ENCODE measurements around the gene VAMP2.
"Not testable (repeated sequence)": the region's sequence is repeated elsewhere in the genome, so short reads cannot be mapped to it uniquely, and the experiment has no call there.

VAMP2 gene

DNA sequence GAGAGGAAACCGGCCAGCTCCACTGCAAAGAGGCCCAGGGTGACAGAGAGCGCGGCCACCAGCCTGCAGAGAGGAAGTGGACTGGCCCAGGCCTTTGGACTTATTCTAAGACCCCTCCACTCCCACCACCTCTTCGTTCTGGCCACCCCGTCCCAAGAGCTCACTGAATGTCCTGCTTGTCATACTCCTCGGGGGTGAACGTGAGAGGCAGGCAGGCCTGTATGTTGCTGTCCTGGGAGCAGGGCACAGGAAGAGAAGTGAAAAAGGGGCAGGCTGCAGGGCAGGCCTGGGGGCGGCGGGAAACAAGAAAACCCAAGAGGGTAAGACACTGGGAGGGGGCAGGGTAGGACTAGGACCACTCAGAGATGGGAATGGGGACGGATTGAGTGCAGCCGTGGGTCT, 13.0 kb upstream of the VAMP2 start:
- DNase-seq = no peak

DNA sequence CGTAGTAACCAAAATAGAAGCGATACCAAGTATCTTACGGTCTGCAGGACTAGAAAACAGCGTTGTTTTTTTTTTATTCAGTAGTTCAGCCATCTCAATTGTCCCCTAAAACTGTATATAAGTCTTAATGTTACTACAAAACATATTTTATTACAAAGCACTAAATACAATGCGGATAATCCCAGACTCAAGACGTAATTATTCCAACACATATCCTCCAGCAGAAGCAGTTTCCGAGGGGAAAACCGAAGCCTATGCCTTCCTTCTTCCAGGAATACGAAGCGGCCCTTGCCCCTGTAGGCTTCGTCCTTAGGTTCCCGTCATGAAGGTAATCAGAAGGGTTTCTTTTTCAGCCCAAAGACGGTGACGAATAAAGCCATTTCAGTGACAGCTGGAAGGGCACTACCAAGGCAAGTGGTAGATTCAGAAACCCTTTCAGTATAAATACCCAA, 11.1 kb upstream of the VAMP2 start:
- no peak for DNase-seq

DNA sequence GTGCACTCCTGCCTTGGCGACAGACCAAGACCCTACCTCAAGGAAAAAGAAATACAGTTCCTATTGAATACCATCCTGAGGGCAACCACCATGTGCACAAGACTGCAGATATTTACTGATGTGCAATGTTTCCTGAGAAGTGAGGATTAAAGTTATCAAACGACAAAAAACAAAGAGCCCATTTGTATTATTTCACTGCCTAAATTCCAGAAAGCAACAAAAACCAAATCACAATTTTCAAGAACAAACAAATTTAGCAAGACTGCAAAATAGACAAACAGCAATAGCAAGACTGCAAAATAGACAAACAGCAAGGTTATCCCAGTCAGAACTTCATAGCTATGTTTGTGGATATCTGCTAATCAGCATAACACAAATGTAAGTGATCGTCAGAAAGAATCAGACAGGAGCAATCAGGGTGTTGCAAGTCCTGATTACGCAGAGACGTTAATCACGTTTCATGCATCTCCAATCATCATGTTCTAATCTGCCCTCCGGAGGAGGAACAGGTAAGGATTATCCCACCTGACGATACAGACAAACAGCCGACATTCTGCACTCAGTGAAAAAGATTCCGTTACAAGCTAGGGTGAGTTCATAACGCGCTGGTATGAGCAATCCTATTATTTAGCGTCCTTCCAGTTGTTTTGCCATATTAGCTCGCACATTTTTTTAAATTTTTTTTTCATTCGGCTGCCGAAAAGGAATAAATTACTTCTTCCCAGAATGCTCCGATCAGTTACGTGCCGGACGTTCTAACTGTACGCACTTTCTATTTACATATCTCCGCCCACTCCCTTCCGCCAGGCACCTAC, 10.5 kb upstream of the VAMP2 start:
- peak; percentile 98 for DNase-seq

DNA sequence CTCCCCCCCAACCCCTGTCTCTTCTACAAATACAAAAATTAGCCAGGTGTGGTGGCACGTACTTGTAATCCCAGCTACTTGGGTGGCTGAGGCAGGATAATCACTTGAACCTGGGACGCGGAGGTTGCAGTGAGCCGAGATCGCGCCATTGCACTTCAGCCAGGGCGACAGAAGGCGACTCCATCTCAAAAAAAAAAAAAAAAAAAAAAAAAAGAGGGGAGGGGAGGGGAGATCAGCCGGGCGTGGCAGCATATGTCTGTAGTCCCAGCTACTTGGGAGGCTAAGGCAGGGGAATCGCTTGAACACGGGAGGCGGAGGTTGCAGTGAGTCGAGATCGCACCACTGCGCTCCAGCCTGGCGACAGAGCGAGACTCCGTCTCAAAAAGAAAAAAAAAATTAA, 7.4 kb upstream of the VAMP2 start:
- not testable (repeated sequence) for DNase-seq

DNA sequence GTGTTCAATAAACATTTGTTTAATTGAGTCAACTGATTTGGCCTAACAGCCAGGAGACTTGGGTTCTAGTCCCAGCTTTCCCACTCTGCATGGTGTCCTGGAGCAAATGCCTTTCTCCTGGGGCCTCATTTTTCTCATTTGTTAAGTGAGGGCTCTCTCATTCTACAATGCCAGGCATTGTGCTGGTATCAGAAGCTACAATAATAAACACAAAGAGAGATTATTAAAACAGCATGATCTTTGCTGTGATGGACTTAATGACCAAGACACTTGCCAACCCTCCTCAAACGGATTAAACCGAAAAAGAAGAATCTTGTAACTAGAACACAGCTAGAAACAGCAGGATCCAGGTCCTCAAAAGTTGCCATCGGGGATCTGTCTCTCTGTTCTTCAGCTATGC, 4.8 kb upstream of the VAMP2 start:
- no peak for DNase-seq

DNA sequence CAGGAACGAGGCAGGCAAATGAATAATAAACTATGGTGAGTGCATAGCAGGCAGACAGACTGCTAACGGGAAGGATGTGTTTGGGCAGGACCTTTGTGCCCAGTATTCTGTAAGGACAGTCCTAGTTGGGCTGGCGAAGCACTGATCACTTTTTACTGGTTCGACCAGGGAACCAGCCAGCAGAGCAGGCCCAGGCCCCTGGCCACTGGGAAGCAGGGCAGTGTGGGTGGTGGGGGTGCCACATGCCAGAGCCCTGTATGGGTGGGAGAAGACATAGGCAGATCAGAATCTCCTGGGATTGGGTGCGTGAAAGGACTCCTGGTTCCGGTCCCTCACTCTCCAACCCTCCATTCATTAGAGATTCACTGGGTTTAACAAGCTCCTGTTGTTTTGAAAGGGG, 4.0 kb upstream of the VAMP2 start:
- no peak for DNase-seq

DNA sequence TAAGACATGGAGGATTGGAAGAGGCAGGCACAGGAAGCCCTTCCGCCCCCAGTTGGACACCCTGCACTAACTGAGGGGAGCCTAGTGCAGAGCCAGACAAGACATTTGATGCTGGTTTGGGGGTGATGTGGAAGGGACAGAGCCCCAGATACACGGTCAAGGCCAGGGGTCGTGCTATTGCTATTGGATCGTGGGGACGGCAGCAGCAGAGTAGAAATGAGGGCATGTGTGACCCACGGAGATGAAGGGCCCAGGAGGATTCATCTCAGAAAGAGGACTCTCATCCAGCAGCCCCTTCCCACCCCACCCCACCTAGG, 2.0 kb upstream of the VAMP2 start:
- DNase-seq = no peak

DNA sequence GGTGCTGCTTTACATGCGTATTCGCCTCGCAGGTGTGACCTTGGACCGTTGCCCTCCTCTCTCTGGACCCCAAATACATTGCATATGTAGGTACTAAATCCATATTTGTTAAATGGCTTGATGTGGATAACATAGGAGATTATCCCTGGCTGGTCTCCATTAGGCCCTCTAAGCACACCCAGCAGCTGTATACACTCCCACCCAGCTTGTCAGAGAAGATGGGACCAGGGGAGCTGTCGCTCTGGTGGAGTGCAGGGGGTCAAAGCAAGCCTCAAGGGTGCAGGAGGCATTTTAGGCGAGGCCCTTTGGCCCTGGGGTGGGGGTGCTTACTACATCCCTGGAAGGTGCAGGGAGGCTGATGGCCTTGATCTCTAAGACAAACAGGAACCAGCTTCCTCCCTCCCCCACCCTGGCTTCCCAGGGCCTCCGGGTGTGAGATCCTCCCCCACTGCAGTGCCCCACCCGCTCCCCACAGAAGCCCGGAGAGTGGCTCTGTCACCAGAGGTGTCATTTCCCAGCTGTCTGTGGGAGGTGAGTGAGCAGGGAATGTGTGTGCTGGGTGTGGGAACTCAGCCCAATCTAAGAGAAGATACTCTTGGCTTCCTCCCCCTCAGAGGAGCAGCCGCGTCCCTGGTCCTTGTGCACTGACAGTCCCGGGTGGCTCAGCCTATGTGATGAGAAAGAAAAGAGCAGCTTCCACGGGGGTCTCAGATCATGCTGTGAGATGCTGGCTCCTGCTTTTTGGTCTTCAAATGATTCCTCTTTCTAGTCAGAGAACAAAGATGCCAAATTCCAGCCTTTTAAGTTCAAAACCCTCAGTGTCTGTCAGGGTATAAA, 1.4 kb upstream of the VAMP2 start:
- peak; percentile 83 for DNase-seq

DNA sequence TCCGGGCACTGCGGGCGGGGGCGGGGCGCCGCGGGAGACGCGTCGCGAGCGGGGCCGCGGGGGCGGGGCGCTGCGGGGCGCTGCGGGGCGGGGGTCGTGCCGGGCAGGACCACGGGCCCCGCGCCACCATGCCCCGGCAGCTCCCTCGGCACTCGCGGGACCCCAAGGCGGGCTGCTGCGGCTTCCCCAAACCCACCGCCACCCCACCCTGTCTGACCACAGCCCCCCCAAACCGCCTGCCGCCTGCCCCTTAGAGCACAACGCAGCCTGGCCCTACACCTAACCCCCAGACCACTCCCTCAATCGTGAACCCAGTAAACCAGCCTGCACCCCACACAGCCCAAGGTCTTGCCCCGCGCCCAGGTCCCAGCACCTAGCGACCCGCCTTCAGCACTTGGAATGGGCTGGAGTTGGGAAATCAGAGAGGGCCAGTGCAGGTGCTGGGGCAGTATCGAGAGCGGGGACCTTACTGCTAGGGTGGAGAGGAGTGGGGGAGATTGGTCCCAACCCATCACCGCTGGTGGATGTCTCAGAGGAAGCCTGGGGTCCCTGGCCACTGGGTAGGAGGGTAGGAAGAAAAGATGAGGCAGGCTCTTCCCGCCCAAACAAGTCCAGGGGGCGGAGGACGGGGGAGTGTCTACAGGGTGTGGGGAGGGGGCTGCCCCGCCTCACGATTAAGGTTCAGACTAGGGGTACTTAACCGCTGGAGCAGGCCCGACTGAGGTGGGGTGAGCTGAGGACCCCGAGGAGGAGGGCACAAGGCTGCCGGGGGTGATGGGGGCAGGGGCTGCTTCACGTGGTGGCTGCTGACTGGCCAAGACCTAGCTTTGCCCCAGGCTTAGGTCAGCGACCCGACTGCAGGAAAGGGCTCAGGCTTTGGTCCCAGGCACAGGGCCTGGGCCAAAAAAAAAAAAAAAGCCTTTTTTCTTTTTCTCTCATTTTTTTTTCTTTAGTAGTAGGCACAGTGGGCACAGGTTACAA, 539 bp upstream of the VAMP2 start:
- no peak for DNase-seq

DNA sequence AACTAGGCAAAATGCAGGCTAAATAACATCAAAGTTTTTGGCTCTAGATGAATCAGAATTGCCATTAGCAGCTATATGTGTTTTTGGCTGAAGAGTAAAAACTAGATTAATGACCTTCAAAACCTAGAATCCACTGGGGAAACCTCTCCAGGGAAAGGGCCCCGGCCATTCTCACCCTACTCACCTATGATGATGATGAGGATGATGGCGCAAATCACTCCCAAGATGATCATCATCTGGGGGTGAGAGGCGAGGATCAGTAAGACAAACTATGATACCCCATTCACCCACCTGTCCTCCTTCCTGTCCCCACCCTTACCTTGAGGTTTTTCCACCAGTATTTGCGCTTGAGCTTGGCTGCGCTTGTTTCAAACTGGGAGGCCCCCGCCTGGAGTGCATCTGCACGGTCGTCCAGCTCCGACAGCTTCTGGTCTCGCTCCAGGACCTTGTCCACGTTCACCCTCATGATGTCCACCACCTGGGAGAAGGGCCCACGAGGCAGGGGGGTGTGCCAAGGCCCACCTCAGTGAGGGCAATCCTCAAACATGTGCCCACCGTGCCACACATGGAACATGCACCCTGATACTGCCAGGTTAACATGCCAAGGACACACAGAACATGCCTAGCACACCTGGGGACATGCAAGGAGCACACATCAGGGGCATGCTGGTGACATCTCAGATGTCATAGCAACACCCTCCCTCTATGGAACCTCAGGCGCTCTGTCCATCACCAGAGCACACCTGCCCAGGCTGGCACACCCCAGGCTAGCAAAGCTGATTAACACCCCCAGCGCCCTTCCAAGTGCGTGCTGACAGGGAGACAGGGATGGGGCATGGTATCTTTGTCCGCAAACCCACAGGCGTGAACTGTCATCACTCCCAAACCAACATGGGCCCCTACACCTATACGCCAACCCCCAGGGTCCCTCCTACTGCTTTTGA, 1.2 kb downstream of the VAMP2 start:
- no peak for DNase-seq

DNA sequence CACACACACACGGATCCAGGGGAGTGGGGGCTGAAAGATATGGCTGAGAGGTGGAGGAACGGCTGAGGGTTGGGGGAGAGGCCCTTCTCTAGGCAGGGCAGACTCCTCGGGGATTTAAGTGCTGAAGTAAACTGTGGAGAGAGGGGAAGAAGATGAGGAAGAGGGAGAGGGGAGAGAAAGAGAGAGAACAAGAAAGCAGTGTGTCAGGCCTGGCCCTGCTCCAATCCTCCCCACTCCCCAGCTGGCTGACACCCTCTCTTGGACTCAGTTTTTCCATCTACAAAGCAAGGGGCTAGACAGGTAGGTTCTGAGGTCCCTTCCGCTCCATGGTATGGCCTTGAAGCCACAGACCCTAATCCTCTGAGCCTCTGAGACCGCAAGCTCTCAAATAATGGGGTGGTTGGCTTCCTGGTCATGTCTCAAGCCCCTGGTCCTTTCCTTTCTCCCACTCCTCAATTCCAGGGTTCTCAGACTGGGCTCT, 2.0 kb downstream of the VAMP2 start:
- DNase-seq = no peak

DNA sequence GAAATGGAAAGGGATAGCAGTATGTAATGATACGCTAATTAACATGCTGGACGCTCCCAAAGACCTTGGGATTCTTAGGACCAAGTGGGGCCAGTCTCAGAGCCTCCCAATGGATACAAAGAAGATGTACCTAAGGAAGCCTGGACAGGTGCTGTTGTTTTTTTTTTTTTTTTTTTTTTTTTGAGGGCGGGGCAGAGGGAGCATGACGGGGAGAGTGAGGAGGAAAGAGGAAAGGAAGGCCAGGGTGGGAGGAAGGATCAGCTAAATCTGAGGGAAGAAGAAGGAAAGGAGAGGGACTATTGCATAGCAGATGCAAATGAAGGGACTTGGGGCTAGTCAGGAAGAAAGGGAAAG, 2.5 kb downstream of the VAMP2 start:
- DNase-seq = no peak

DNA sequence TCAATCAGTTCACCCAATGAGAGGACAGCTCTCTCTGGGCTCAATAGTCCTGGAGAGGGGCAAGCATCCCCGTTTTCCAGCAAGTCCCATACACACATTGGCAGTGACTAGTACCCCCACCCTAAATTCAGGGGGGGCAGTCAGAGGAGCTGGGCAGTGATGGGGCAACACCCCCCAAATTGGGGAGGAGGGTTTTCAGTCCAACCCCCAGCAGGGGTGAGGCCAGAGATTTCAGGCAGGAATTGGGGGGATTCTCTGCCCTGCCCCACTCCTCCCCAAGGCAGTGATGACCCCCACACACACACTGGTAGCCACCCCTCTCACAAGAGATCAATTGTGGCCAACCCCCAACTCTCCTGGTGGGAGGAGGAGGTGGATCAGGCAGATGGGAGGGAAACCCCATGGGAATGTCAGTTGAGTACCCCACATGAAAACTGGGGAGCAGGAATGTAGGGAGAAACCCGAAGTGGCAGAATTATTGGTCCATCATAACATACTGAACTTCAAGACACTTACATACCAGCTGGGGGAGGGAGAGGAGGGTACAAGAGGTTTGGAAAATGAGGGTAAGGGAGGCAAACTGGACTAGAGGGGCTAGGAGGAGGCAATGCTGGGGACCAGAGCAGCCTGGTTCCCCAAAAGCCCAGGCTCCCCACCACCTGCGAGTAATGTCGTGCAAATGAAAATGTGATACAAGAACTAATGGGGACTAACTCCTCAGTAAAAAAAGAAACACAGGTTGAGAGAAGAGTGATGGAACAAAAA, 3.1 kb downstream of the VAMP2 start:
- no peak for DNase-seq

DNA sequence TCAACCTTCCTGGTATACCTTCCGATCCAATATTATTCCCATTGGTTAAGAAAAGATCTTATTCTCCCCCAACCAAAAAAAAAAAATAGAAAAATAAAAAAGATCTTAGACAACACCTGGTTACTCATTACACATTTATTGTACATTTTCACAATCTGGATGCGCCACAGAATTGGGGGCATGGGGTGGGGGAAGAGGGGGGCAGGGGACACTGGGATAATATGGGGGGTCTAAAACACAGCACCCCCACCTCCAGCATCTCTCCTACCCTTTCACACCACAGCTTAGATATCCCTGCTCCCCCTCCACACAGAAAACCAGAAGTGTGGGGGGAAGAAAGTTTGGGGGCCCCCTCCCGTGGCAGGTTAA, 3.7 kb downstream of the VAMP2 start:
- DNase-seq = no peak

DNA sequence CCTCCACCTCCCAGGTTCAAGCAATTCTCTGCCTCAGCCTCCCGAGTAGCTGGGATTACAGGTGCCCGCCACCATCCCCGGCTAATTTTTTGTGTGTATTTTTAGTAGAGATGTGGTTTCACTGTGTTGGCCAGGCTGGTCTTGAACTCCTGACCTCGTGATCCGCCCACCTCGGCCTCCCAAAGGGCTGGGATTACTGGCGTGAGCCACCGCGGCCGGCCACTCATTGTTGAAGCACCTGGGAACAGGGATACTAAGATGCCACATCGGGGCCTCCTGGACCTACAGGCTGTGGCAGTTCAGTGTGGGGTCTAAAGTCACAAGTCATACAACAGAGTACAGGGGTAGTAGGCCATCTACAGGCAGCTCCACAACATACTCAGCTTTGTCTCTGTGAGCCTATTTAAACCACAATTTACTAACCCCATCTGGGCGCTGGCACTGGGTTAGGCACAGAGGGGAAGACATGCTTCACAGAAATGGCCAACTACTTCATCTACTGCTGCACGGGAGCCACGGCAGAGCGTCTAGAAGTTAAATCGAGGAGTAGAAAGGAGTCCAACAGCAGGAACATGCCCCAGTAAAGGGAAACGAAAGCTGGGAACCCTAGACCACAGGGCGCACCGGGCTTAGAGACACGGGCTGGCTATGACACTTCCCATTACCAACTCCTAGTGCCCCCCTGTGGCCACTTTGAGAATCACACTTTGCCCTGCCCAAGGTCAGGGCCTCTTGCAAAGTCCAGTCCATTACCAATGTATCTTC, 4.3 kb downstream of the VAMP2 start:
- peak; percentile 96 for DNase-seq

DNA sequence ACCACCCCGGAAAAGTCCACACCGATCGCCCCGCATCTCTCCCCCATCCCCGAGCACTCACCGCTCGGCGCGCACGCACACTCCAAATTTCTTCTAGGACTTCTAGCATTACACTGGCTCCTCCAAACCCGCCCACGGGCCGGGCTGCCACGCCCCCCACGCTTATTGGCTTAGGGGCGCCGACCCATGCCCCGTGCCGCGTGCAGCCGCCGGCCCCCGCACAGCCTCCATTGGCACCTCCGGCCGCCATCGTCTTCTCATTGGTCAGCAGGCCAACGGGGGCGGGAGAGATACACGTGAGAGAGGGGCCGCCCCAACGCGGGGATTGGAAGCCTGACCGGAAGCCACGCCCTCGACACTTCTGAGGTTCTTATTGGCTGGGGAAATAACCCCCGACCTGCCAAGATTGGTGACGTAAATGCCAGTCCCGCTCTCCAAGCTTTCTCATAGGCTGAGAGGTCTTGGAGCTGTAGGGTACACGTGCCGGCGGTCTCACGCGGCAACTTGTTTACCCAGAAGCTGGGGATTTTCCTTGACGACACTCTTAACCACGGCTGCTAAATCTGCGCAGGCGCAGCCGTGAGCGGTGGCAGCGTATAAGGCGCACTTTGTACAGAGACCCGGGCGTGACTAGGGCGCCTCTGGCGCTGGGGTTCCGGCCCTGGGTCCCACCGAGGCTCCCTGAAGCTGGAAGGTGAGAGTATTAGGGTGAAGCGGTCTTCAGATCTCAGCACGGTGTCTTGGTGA, 6.3 kb downstream of the VAMP2 start:
- DNase-seq = peak; percentile 100

DNA sequence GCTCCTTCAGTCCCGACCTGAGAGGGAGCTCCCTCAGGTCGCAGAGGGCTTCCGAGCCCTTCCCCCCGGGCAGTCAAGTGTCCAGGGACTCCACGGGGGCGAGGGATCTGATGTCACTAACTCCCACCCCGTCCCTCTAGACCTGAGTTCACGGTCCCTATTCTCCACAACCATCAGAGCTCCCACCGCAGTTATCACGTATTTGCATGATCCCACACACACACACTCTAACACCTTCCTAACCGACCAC, 6.8 kb downstream of the VAMP2 start:
- DNase-seq = no peak

DNA sequence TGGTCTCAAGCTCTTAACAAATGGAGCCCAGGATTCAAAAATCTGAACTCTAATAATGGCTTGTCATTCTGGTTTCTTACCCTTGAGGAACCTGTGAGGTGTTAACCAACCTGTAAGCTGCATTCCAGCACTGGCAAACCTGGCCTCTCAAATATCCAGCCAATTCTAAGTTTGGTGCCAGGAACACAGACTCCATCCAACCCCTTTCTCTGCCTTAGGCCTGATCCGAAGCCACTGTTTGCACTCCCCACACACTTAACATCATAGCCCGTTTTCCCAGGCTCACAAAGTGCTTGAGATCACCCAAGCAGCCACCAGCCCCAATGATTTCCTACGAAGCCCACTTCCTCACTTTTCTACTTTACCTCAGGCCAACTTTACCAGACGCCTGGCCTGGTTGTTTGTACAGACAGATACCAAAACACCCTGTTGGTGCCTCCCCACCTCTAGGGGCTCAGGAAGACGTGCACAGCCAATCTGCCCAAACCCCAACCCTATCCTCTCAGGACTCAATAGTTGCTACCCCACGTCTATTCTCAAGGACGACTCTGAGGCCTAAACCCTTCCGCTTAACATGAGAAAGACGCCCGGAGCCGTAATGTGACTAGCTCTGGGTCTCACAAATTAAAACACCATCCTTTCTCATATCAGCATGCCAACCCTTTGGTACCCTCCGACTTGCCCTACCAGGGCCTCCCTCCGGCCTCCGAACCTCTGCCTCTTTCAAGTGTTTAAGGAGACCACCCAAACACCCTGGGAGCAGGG, 7.3 kb downstream of the VAMP2 start:
- DNase-seq = peak; percentile 33

DNA sequence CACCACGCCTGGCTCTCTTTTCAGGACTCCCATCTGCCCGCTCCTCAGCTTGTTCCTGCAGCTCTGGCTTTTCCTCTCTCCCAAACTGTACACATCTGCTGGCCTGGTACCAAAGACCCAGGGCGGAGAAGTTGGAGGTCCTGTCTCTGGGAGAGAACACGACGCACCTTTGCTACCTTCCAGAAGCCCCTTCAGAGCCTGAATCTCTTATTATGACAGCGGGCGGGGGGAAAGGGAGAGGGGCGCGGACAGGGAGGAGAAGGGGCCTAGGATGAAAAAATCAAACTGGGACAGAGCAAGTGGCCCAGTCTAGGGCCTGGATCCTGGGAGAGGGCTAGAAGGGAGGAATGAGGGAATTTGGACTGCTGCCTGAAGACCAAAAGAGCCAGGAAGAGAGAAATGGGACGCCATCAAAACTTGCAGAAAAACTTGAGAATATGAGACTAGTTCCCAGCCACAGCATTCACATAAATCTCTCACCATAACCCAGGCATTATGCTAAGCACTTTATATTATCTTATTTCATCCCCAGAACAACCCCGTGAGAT, 8.1 kb downstream of the VAMP2 start:
- no peak for DNase-seq
